Sigmoid colon (tissue), 3 donors: Measurements from ENCODE around the gene NRXN2.

Source experiments
- POLR2A ChIP-seq, 2 donors: fragments of 450-650 bp; IDR thresholded peaks; one replicate each; pipeline ENCODE4 v1.6.1; 2016; ENCODE audit warnings: antibody characterized with exemption in 2 of 2, mild to moderate bottlenecking in 2 of 2, moderate library complexity in 2 of 2
- TF ChIP-seq, protein P1 (sequence below), 4 experiments: fragments of 450-650 bp in 3 of 4; fragments of 200-600 bp in 1 of 4; IDR thresholded peaks; one replicate each; pipeline ENCODE4 v1.5.1; 2016 to 2019; ENCODE audit warnings: antibody characterized with exemption in 4 of 4, mild to moderate bottlenecking in 3 of 4, moderate library complexity in 2 of 4

DNA sequence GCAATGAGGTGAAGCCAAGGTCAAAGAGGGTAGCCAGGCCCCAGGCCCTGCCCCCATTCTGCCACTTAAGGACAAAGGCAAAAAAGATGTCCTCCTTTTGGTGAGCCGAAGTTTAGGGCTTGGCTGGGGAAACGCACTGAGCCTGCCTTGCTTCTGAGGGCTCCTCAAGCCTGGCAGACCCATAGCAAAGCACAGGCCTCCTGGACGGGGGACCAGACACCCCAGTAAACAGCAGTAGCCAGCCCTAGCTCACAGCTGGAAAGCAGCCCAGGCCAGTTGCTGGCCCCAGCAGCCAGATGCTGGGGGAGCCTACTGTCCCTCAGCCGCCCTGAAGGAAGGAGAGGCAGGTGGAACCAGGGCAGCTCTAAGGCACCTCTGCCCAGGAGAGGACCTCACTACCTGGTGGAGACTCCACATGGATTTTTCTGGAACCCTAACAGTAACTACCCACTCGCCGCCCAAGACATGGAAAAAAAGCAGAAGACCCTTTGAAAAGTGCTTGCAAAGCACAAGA is 40.6 kb upstream of the NRXN2 start:
- TF ChIP-seq, protein P1, sequence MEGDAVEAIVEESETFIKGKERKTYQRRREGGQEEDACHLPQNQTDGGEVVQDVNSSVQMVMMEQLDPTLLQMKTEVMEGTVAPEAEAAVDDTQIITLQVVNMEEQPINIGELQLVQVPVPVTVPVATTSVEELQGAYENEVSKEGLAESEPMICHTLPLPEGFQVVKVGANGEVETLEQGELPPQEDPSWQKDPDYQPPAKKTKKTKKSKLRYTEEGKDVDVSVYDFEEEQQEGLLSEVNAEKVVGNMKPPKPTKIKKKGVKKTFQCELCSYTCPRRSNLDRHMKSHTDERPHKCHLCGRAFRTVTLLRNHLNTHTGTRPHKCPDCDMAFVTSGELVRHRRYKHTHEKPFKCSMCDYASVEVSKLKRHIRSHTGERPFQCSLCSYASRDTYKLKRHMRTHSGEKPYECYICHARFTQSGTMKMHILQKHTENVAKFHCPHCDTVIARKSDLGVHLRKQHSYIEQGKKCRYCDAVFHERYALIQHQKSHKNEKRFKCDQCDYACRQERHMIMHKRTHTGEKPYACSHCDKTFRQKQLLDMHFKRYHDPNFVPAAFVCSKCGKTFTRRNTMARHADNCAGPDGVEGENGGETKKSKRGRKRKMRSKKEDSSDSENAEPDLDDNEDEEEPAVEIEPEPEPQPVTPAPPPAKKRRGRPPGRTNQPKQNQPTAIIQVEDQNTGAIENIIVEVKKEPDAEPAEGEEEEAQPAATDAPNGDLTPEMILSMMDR (IDR thresholded peaks at IDR 0.05), result no peak
- TF ChIP-seq POLR2A (IDR thresholded peaks at IDR 0.05), result no peak
